ENCODE measurements around the gene MLPH.

Gene MLPH

DNA sequence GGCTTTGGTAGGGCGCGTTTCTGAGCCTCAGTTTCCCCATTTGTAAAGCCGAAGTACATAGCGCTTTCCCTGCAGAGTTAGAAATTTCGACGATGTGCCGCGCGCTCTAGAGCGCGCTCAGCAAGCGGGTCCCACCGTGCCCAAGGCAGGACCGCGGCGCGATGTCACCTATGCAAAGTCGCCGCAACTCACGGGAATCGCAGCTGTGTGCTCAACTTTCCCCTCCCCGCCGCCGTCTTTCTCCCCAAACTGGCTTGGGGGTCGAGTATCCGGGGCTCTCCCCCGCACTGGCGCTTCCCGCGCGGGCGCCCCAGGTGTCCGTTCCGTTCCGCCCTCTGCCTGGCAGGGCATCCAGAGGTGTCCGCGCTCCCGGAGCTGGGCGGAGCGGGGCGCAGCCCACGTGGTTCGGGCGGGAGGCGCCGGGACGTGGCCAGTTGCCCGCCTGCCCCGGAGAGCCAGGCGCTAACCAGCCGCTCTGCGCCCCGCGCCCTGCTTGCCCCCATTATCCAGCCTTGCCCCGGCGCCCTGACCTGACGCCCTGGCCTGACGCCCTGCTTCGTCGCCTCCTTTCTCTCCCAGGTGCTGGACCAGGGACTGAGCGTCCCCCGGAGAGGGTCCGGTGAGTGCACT is at the start of gene MLPH:
Gene MLPH, plus strand, starts transcription at position 433 of the 630 bp plus-strand sequence. CDS start 6,176 bp downstream, outside the sequence.
- H3K79me2 ChIP-seq (ENCODE audit: insufficient read depth, low read length): no peaks in the 10 kb centered on the region
- DNase-seq (no peak), ATAC-seq (ENCODE audit: insufficient read depth, low read depth) (no peak)
- no peaks in the 10 kb centered on the region for H4K20me1 ChIP-seq (ENCODE audit: insufficient read depth, low read length)
- no peaks in the 10 kb centered on the region for H3K27me3 ChIP-seq (ENCODE audit: insufficient read depth, low read length, poor library complexity)
- TF ChIP-seq, protein P1, sequence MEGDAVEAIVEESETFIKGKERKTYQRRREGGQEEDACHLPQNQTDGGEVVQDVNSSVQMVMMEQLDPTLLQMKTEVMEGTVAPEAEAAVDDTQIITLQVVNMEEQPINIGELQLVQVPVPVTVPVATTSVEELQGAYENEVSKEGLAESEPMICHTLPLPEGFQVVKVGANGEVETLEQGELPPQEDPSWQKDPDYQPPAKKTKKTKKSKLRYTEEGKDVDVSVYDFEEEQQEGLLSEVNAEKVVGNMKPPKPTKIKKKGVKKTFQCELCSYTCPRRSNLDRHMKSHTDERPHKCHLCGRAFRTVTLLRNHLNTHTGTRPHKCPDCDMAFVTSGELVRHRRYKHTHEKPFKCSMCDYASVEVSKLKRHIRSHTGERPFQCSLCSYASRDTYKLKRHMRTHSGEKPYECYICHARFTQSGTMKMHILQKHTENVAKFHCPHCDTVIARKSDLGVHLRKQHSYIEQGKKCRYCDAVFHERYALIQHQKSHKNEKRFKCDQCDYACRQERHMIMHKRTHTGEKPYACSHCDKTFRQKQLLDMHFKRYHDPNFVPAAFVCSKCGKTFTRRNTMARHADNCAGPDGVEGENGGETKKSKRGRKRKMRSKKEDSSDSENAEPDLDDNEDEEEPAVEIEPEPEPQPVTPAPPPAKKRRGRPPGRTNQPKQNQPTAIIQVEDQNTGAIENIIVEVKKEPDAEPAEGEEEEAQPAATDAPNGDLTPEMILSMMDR (IDR thresholded peaks at IDR 0.05; ENCODE audit: borderline replicate concordance, extremely low read depth, low read length, poor library complexity, severe bottlenecking): no peak
- no peak for TF ChIP-seq EZH2 (IDR thresholded peaks at IDR 0.05; ENCODE audit: borderline replicate concordance, low read depth, low read length, severe bottlenecking)
- no peak within 1 kb of the TSS for H3K4me2 ChIP-seq (ENCODE audit: insufficient read depth, low read length)
- no peak within 1 kb of the TSS for H2AFZ ChIP-seq (ENCODE audit: low read depth, low read length)
- H3K4me3 ChIP-seq (ENCODE audit: low read depth in 1 of 2, low read length in 2 of 2): no peak within 1 kb of the TSS
- H3K9ac ChIP-seq (ENCODE audit: low read depth, low read length): no peak within 1 kb of the TSS
- no peaks in the 10 kb centered on the region for H3K36me3 ChIP-seq (ENCODE audit: insufficient read depth, low read length)
- no peak within 1 kb of the TSS for H3K27ac ChIP-seq (ENCODE audit: low read length)
- no peaks in the 10 kb centered on the region for H3K4me1 ChIP-seq (ENCODE audit: insufficient read depth, low read length)
- peaks cover 13% of the 10 kb centered on the region for H3K9me3 ChIP-seq (ENCODE audit: insufficient read depth, low read length, severe bottlenecking)

DNA sequence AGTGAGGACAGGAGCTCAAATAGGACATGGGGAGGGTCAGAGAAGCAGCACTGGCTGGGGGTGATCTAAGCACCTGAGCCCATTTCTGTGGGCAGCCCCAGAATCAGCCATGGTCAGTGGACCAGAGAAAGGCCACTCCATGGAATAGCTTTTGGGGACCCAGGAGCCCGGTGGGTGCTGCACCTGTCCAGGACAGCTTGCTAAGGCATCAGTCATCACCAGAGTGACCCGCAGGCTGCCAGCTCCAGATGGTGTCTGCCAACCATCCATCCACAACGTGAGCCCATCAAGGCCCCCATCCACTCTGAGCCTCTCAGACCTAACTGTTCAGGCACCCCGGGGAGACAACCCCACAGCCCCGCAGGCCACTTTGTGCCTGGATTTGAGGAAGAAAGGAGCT is 49.5 kb upstream of the MLPH start:
- H3K27ac ChIP-seq (ENCODE audit: low read length): no peak overlapping the region
- H2AFZ ChIP-seq (ENCODE audit: low read depth, low read length): no peak overlapping the region
- H3K4me2 ChIP-seq (ENCODE audit: insufficient read depth, low read length): no peak overlapping the region
- no peak overlapping the region for H3K4me3 ChIP-seq (ENCODE audit: low read depth in 1 of 2, low read length in 2 of 2)
- ATAC-seq (ENCODE audit: insufficient read depth, low read depth) (no peak), DNase-seq (no peak)
- no peaks in the 10 kb centered on the region for H3K9me3 ChIP-seq (ENCODE audit: insufficient read depth, low read length, severe bottlenecking)
- H3K4me1 ChIP-seq (ENCODE audit: insufficient read depth, low read length): peaks cover 14% of the 10 kb centered on the region
- no peaks in the 10 kb centered on the region for H3K79me2 ChIP-seq (ENCODE audit: insufficient read depth, low read length)
- H4K20me1 ChIP-seq (ENCODE audit: insufficient read depth, low read length): no peaks in the 10 kb centered on the region
- no peaks in the 10 kb centered on the region for H3K36me3 ChIP-seq (ENCODE audit: insufficient read depth, low read length)
- peaks cover 9% of the 10 kb centered on the region for H3K27me3 ChIP-seq (ENCODE audit: insufficient read depth, low read length, poor library complexity)
- no peak for TF ChIP-seq EZH2 (IDR thresholded peaks at IDR 0.05; ENCODE audit: borderline replicate concordance, low read depth, low read length, severe bottlenecking)
- TF ChIP-seq, protein P1 (IDR thresholded peaks at IDR 0.05; ENCODE audit: borderline replicate concordance, extremely low read depth, low read length, poor library complexity, severe bottlenecking): no peak
- H3K9ac ChIP-seq (ENCODE audit: low read depth, low read length): no peak overlapping the region

GRCh38 chr2:237438080-237438940 is 48.7 kb upstream of the MLPH start:
- H3K4me1 ChIP-seq (ENCODE audit: insufficient read depth, low read length): peaks cover 14% of the 10 kb centered on the region
- H3K4me2 ChIP-seq (ENCODE audit: insufficient read depth, low read length): no peak overlapping the region
- no peaks in the 10 kb centered on the region for H3K36me3 ChIP-seq (ENCODE audit: insufficient read depth, low read length)
- no peaks in the 10 kb centered on the region for H3K9me3 ChIP-seq (ENCODE audit: insufficient read depth, low read length, severe bottlenecking)
- H3K4me3 ChIP-seq (ENCODE audit: low read depth in 1 of 2, low read length in 2 of 2): no peak overlapping the region
- DNase-seq (no peak), ATAC-seq (ENCODE audit: insufficient read depth, low read depth) (no peak)
- no peak overlapping the region for H2AFZ ChIP-seq (ENCODE audit: low read depth, low read length)
- no peaks in the 10 kb centered on the region for H3K79me2 ChIP-seq (ENCODE audit: insufficient read depth, low read length)
- no peak overlapping the region for H3K27ac ChIP-seq (ENCODE audit: low read length)
- no peaks in the 10 kb centered on the region for H4K20me1 ChIP-seq (ENCODE audit: insufficient read depth, low read length)
- TF ChIP-seq EZH2 (IDR thresholded peaks at IDR 0.05; ENCODE audit: borderline replicate concordance, low read depth, low read length, severe bottlenecking): no peak
- TF ChIP-seq, protein P1 (IDR thresholded peaks at IDR 0.05; ENCODE audit: borderline replicate concordance, extremely low read depth, low read length, poor library complexity, severe bottlenecking): no peak
- no peak overlapping the region for H3K9ac ChIP-seq (ENCODE audit: low read depth, low read length)
- peaks cover 7% of the 10 kb centered on the region for H3K27me3 ChIP-seq (ENCODE audit: insufficient read depth, low read length, poor library complexity)

Measured in DND-41 (cell line).